Epithelial cell of alveolus of lung (primary cell): ENCODE measurements around the gene HLA-B. TPM values are rescaled to one million over a fixed set of nuclear protein-coding genes. Genes with fewer than 3 reads are reported as not detected.

Experiments
- total RNA-seq: library from RNA; depleted of rRNA; stranded (reverse); fragments of >200 nt; gene quantifications from 2 replicates; pipeline ENCODE4 v1.2.1, GENCODE V29; 2015

The HLA-B gene
- total RNA-seq, result 289 and 417 TPM in 2 replicates

DNA sequence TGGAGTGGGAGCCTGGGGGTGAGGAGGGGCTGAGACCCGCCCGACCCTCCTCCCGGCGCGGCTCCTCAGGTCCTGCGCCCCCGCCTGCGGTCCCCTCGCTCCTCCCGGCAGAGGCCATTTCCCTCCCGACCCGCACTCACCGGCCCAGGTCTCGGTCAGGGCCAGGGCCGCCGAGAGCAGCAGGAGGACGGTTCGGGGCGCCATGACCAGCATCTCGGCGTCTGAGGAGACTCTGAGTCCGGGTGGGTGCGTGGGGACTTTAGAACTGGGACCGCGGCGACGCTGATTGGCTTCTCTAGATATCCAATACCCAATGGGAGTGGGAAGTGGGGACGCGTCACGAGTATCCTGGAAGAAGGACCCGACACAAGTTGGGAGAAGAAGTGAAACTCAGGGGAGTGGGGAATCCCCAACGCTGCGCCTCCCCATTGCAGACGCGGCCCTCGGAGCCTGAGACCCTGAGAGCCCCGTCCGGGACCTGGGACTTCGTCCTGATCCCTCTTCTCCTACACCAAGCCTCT lies at the start of gene HLA-B:
Gene HLA-B (minus strand): TSS at position 234 of the 521 bp plus-strand sequence. CDS start 21 bp downstream, at position 213.

DNA sequence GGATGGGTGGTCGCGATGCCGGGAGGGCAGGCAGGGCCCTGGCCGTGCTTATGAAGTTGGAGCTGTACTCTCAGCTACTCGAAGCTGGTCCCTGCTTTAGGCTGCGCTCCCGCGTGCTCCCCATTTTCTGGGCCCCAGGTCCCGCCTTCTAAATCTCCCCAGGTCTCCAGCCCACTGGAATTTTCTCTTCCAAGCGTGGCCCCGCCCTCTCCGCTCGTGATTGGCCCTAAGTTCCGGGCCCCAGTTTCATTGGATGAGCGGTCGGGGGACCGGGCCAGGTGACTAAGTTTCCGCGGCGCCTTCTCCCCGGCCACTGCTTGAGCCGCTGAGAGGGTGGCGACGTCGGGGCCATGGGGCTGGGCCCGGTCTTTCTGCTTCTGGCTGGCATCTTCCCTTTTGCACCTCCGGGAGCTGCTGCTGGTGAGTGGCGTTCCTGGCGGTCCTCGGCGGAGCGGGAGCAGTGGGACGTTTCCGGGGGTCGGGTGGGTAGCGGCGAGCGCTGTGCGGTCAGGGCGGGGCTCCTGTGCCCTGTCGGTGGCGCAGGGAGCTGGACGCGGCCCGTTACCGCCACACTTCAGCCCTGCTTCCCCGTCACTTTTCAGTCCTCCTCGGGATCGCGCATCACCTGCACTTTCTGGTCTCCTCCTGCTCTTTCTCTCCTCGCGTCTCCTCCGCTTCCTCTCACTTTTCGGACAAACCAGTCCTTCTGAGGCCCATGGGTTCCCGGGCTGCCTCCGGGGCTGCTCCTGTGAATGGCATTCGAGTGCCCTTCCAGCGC lies 46.5 kb upstream of the HLA-B start, which contains the start of gene MICA:
Gene MICA (plus strand): TSS at position 313 of the 778 bp plus-strand sequence. CDS start 38 bp downstream, at position 351.

Other genes starting within 250 kb of the HLA-B start
- 0.65 TPM in 1 of 2 replicates, not detected in the other for gene C6orf15, start 244.6 kb downstream of the HLA-B start, total RNA-seq
- under 0.01 and 0.16 TPM in 2 replicates for gene PSORS1C1, start 242.4 kb downstream of the HLA-B start, total RNA-seq
- gene CDSN, start 236.7 kb downstream of the HLA-B start, total RNA-seq, result 0.13 TPM in 1 of 2 replicates, not detected in the other
- gene PSORS1C2, start 218.1 kb downstream of the HLA-B start, total RNA-seq, result not detected in 2 replicates
- 15.9 and 17.8 TPM in 2 replicates for gene CCHCR1, start 199.4 kb downstream of the HLA-B start, total RNA-seq
- 2.7 and 21.2 TPM in 2 replicates for gene TCF19, start 198.6 kb downstream of the HLA-B start, total RNA-seq
- not detected in 2 replicates for gene POU5F1, start 186.5 kb downstream of the HLA-B start, total RNA-seq
- 494 and 516 TPM in 2 replicates for gene HLA-C, start 85.1 kb downstream of the HLA-B start, total RNA-seq
- 13.7 and 29.2 TPM in 2 replicates for gene MICA, start 46.4 kb upstream of the HLA-B start, total RNA-seq
- gene MICB, start 141.0 kb upstream of the HLA-B start, total RNA-seq, result 1.8 and 23.1 TPM in 2 replicates
- not detected in 2 replicates for gene MCCD1, start 171.8 kb upstream of the HLA-B start, total RNA-seq
- gene DDX39B, start 184.8 kb upstream of the HLA-B start, total RNA-seq, result 517 and 600 TPM in 2 replicates
- gene ATP6V1G2, start 189.4 kb upstream of the HLA-B start, total RNA-seq, result 4.1 and 5.9 TPM in 2 replicates
- gene NFKBIL1, start 190.4 kb upstream of the HLA-B start, total RNA-seq, result 17.8 and 24.4 TPM in 2 replicates
- not detected in 2 replicates for gene LTA, start 215.1 kb upstream of the HLA-B start, total RNA-seq
- gene TNF, start 218.4 kb upstream of the HLA-B start, total RNA-seq, result not detected in 2 replicates
- 0.91 TPM in 1 of 2 replicates, not detected in the other for gene LTB, start 225.2 kb upstream of the HLA-B start, total RNA-seq
- 0.08 TPM in 1 of 2 replicates, not detected in the other for gene LST1, start 229.1 kb upstream of the HLA-B start, total RNA-seq
- gene NCR3, start 235.8 kb upstream of the HLA-B start, total RNA-seq, result not detected in 2 replicates